ENCODE data around the gene MORN5.

The MORN5 gene

DNA sequence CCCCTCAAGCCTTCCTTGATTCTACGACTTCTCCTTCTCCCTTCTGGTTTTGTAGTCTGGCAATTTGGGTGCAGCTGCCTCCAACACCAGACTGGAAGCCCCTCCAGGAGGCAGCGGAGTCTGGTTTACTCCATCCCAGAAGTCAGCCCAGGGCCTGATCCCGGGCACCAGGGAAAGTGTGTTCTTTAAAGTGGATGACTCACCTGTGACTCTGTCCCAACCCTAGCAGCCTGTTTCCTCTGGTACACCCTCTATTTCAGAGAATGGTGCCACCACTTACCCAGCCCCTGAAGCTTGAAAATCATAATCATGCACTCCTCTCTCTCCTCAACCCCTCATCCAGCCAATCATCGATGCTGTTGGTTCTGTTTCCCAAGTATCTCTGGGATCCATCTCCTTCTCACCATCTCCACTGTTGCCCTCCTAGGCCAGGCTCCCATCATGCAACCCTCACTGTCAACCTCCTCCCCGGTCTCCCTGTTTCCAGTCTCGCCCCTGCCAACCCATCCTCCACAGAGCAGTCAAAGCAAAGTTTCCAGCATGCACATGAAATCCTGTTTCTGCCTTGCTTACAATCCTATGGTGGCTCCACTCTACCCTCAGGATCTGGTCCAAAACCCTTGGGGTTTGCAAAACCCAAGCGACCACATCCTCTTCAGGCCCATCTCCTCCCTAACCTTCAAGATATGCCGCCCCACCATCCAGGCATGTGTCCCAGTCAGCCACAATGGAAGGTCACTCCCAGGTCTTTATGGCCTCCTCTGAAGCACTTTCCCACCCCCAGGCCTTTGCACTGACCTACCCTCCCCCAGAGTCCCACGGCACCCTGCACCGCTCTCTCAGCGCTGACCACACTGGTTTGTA is 58.6 kb downstream of the MORN5 start:
- DNase-seq: no peak

DNA sequence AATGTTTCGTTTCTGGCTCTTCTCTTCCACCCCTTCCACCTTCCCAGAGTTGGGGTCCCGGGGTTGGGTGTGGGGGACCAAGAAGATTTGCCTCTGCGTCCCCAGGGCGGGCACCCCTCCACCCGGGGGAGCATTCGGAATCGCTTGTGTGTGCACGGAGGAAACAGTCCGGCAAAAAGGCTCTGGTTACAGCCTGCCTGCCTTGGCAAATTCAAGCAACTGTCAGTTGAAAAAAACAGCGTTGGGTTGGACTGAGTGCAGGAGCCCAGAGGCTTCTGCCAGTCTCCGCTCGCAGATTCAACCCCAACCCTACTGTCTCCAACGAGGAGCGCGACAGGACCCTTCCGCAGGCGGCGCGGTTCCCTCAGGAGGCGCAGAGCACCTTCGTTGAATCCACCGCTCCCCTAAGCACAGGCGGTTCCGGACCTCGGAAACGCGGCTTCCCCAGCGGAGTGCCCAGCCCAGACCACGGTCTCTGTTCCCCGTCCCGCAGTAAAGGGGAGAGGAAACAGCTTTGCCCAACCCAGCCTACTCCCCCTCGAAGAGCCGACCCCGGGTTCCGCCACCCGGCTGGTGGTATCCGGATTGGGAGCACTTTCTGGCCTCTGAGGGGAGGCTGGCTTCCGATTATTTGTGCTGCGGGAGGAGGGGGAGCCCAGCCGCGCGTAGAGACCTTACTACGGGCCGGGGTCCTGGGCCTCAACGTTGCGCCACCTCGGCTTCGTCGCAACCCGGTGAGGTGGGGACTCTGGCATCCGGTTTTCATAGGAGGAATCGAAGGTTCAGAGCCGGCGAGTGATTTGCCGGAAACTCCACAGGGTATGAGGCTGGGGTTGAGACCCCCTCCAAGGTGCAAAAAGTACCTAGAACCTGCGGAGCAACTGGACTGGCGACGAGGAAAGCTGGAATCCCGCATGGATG is 59.5 kb downstream of the MORN5 start:
- DNase-seq: no peak

DNA sequence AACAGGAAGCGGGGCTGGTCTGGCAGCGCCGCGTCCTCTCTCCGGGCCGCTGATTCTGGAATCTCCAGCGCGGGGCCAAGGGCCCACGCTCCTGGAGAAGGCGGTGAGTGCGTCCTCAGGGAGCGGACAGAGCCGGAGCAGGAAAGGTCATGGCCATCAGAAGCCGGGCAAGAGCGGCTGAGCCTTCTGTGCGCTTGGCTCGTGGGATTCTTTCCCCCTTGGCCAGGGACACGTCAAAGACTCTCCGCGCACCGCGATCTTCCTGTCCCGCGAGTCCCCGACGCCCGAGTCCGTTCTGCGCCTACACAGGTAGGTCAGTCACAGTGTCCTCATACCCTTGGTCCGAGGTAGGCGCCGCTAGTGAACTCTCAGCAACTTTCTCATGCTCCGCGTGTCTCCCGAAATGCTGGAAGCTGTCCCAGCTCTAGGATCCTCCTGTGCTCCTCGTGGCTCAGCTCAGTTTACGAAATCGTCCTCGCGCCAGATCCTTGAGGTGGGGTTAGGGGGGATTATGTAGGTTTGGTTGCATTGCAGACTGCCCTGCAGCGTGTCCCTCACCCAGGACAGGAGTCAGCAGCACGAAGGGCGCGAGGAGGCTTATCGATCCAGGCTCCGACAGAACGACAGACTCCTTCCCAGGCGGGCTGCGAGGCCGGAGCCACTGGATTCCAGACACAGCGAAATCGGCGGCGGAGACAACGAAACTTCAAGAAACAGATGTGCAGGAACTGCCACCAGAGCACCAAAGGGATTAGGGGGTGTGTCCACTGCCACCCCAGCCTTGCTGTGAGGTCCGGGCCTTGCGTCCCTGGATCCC is 60.4 kb downstream of the MORN5 start:
- no peak for DNase-seq

DNA sequence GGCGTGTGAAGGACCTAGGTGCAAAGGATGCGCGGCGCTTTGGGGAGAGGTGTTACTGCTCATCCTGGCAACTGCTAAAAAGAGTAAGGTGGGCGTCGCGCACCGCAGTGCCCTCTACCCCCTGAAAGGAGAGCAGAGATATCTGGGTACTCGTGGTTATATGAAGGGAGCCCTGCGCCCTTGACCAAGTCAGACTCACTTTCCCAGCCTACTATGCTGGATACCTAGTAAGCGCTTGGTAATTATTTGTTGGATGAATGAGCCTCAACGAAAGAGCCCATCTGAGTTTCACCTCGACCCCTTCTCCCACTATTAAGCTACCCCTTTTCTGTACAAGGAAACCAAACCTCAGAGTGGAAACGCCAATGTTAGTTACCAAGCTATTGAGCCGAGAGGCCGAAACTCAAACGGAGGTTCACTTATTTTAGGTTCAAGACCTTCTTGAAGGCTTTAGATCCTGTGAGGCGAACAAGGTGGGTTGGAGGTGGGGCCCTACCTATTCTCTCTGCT is 61.0 kb downstream of the MORN5 start:
- no peak for DNase-seq

DNA sequence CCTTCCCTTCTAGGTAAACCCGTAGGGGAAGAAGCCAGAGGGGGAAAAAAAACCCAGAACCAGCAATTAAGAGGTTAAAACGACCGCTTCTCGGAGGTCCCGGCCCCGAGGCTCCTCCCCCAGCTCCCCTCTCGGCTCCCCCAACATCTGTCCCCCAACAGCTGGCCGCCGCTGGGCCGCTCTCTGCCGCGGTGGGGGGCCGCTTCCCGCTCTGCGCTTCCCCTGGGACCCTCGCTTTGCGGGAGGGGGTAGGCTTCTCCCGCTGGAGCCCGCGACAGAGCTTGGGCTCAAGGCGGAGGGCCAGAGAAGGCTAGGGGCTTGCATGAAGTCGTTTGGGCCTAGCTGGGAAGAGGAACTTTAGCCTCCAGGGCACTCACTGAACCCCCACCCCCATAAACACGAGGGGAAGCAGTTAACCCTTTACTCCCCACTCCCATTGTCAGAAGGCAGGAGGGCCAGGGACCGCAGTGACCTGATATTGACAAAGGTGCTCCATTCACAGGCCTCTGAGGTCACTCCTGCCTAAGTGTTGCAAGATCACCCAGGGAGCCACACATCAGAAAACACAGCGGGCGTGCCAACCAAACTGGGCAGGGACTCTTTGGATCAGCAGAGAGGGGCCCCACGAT is 61.6 kb downstream of the MORN5 start:
- DNase-seq: no peak

DNA sequence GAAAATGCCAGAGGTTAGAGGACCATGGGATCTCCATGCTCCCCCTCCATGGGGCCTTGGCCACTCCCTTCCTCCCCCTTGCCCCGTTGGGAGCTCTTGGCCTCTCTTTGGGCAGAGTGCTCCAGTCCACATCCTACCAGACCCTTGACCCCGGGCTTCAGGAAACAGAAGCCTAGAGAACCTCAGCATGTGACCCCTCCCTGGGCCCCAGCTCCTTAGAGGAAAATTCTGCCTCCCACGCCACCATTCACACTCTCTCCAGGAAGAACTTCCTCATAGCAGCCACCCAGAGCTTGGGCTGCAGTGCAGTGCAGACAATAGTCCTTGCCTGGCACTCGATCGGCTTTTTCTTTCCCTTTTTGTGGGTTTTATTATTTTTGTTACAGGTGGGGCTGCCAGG is 63.1 kb downstream of the MORN5 start:
- DNase-seq: no peak

DNA sequence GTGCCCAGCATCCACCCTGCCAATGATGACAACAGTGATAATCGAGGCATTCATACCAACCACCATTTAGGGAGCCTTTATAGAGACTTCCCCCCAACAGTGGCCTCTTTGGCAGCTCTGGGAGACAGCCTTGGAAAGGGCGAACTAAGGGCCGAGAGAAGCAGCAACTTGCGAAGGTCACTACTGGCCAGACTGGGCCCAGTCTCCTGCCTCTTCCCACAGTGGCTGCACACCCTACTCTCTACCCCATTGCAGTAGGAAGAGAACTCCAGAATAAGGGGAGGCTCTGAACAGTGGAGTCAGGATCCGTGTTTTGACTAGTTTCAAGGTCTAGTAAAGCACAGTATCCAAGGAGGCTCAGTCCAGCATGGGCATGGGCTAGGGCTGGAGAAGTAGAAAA is 63.7 kb downstream of the MORN5 start:
- DNase-seq: no peak

DNA sequence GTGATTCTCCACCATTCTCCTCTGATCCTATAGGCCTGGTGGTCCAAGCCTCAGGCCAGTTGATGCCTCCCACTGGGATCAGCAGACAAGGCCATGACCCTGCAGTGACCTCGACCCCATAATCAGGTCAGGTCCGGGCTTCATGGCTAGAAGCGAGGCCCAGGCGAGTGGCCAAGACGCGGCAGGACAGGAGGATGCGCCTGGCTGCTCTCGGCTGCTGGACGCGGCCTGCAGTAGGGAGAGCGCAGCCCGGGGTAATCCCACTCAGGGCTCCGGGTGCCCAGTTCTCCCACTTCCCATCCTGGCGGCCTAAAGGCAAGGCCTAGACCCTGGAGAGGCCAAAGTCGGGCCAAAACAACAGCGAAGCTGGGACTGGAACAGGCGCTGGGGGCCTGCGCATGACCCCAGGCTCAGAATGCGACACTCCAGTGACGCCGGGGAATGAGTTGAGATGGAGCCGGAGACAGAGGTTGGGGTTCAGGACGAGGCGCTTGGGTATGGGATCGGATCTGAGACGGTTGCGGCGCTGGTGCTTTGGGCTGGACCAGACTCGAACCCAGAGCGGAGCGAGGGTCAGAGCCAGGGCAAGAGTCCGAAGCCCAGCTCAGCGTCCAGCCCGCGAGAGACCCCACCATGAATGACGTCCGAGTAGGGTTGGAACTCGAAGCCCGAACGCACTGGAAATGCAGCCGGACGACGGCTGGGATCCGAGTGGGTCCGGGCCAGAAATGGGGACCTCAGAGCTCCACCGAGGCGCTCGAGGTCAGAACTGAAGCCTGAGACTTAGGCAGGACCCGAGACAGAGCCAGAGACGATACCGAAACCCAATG is 65.8 kb downstream of the MORN5 start:
- DNase-seq: no peak

DNA sequence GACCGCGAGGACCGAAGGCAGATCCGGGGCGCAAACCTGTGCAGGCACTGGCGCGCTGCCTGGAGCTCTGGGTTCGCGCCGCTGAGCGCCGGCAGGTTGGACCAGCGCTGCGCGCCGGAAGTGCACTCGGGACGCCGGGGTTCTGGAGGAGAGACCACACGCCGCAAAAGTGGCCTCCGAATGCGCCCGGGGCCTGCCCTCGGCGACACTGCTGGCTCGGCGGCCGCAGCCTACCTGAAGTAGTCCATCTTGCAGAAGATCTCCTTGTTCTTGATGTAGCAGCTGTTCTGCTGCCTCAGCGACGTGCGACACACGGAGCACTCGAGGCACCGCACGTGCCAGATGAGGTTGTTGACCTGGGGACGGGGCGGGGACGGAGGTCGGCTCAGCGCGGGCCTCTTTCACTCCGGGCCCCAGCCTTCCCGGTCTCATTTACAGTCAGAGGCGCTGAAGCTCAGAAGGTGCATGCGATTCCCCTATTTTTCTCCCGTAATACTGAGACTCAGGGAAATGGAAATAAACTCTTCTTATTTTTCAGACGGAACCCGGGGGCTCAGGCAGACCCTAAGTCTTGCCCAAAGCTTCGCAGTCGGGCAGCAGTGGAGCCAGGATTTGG is 66.5 kb downstream of the MORN5 start:
- no peak for DNase-seq

DNA sequence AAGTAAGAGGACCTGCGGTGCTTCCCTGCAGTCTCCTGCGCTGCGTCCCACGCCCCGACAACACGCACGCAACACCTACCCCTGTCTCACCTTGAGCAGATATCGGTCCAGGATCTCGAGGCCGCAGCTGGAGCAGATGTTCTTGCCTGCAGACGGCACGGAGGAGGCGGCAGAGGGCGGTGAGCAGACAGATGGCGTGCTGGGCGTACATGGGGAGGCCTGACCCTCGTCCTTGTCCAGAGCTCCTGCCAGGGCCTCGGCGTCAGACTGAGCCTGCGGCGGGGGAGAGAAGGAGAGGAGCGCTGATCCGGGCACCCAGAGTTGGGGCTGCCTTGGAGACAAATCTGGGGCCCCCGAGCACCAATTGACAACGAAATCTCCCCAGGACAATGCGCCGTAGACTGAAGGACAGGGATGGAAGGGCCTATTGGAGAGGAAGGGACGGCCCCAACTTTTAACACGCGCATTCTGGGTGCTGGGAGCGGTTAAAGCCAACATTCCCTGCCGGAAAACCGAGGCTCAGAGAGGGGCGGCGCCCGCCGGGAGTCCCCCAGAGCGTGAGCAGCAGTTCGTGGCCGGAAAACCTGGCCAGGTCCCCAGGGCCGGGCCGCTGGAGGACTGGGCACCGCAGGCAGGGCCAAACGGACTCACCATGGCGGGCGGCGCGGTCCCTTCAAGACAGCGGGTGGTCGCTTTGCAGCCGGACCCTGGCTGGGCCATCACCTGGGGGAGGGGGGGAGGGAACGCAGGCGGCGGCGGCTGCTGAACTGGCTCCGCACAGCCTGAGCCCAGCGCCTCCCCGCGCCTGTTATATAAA is 67.3 kb downstream of the MORN5 start:
- no peak for DNase-seq

DNA sequence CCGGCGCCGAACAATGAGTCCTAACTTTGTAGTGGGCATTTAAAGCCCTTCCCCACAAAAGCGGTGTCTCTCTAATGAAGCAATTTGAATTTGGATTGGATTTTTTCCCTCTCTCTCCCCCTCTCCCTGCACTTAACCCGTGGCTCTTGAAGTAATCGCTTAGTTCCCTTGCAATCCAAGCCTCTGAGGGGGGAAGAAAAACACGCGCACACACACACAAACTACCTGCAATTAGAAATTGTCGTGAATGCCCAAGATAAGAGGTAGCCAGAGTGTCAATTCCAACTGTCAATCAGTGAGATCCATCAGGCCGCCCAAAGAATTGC is 67.8 kb downstream of the MORN5 start:
- DNase-seq: no peak

DNA sequence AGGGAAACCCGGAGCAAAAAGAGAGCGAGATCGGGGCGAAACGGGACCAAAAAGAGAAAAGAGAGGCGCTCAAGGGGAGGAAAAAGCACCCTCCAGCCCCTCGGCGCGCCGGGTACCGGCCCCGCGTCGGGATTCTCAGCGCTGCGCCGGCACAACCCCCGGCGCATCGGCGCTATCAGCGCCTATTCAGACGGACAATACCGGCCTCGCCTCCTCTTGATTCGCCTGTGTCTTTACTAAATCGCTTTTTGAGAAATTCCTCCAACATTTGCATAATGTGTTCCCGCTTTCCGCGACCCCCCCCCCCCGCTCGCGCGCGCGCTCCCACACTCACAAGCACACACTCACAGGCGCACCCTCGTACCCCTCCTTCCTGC is 68.5 kb downstream of the MORN5 start:
- no peak for DNase-seq

DNA sequence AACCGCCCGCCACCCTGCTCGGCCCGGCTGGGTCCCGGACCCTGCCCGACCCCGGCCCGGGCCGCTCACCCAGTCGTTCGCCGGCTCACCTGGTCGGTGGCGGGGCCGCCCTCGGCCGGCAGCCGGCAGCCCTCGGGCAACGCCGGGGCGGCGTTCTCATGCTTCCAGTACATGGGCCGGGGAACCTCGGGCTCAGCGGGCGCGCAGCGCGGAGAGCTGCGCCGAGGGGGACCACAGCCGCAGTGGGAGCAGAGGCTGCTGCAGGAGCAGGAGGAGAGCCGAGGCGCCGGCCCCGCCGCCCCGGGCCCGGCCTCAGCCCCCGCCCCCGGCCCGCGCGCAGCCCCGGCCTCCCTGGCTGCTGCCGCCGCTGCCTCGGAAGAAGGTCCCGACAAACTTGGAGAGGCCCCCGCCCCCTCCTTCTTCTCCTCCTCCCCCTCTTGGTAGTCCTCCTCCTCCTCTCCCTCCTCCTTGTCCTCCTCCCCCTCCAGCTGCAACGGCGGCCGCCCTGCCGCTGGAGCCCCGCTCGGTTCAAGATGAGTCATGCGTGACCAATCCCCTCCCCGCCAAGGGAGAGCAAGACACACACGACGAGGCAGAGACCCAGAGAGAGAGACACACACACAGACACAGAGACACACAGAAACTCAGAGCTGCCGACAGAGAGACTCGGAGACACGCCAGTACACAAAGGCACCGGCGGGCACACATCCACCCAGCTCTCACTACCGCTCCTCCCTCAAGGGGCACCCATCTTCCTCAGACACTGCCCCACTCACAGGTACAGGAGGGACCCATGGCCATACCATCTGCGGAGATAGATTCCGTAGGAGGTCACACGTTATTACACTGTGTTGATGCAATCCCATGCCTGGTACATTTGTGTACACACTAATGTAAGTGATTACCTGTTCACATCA is 69.1 kb downstream of the MORN5 start, which contains the start of gene LHX6:
Gene LHX6, minus strand, starts transcription at position 390 of the 917 bp plus-strand sequence. Its CDS starts 217 bp downstream, at position 173.
- DNase-seq: no peak

DNA sequence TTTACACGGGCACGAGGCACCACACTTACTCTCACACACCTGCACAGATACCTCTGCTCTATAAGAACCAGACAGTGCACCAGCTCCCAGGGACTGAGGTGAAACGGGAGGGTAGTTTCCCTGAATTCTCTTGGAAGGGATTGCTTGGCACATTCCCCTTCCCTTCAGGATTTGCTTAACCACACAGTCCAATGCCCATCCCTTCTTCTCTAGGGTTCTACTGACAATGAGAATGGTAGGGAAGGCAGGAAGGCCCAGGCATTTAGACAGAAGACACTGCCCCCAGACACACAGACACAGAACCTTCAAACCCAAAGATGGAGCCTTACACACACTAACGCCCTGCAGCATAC is 69.8 kb downstream of the MORN5 start:
- no peak for DNase-seq

DNA sequence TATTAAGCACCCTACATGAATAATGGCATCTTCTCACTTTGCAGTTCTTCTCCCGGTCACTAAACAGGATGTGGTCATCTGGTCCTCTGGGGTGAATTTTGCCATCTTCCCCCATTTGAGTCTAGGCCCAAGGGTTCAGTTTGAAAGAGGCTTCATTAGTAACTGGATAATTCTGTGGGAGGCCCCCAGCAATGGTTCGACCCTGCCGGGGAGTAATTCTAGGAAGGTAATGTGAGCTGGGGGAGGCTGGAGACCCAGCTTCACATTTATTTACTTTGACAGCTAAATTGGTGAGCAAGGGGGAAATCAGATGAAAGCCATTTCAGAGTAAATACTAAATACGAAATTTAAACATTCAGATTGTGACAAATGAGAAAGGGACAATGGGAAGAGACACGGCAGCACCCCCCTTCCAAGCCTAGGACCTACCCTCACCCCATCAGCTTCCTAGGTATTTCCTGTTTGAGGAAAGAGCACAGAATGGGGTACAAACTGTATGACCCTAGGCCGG is 73.1 kb downstream of the MORN5 start:
- no peak for DNase-seq

DNA sequence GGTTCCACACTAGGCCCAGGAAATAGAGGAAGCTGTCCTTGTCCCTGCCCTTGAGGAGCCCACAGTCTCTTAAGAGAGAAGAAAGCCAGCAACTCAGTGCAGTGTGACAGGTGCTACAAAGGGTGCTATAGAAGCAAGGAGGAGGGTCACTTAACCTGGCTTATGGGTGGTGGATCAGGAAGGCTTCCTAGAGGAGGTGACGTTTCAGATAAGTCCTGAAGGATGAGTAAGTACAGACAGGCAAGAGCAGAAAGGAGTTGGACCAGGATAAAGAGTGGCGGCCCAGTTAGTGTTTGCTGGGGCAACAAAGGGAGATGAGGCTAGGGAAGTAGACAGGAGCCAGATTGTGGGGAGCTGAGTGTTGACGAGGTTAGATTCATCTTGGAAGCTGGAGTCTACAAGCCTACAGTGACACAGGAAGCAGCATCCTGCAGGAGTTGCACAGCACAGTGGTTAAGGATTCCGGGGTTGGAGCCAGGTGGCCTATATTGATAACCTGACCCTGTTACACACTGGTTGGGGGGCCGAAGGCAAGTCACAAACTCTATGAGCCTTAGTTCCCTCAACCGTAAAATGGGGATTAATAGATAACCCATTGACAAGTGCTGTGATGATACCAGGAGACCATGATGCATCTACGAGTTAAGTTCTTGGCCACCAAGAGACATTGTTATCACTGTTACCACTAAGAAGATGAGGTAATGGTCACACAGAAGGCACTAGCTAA is 74.5 kb downstream of the MORN5 start:
- DNase-seq: no peak

DNA sequence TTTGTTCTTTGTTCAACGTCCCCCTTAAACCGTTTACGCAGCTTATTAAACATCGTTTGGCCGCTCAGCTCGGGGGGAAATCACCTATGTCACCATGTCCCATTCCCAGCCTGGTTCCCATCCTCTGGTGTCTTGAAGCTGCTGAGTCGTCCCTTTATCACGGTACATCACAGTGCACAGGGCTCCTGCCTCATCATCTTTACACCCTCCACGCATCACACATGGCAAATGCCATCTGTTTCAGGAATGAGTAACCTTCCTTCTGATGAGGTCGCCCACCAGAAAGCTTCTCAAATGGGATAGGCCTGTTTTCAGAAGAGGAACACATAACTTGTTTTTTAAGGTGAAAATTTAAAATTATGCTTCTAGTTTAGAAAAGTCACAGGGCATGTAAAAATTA is 77.0 kb downstream of the MORN5 start:
- DNase-seq: no peak

DNA sequence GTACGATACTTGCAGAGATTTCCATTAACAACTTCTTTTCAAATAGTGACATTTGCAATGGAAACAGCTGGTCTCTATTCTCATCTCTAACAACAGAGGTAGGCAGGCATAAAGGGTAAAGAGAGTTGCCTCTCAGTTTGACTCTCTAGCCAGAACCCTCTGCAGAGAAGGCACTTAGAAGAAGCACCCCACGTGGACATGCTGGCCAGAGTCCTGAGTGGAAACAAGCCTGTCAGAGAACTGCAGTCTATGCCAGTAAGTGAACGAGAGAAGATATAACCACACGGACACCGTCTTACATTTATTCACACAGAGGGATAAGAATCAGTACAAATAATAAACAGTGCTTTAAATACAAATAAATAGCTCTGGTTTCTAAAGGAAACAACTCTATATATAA is 80.0 kb downstream of the MORN5 start:
- DNase-seq: no peak
